Measurements from ENCODE around the gene SETDB1.
A peak's percentile ranks its signal among the peaks of the same experiment; 100 is the strongest.

Gene SETDB1

DNA sequence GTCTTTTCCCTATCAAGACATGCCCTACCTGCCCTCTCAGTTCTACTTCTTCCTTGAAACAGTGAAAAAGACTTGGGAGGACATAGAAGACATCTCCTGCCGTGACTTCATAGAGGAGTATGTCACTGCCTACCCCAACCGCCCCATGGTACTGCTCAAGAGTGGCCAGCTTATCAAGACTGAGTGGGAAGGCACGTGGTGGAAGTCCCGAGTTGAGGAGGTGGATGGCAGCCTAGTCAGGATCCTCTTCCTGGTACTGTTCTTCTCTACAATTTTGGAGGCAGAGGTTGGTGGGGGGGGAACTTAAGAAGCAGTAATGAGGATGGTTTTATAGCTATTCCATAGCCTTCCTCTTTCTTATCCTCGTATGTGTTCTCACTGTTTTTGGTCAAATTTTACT, 18.7 kb downstream of the SETDB1 start:
- DNase-seq, result no peak

- DNase-seq, result no peak
These were observed 28.5 kb downstream of the SETDB1 start for GRCh38 chr1:150954708-150955107.

- DNase-seq, result no peak
These were observed 29.1 kb downstream of the SETDB1 start for GRCh38 chr1:150955280-150955679.

DNA sequence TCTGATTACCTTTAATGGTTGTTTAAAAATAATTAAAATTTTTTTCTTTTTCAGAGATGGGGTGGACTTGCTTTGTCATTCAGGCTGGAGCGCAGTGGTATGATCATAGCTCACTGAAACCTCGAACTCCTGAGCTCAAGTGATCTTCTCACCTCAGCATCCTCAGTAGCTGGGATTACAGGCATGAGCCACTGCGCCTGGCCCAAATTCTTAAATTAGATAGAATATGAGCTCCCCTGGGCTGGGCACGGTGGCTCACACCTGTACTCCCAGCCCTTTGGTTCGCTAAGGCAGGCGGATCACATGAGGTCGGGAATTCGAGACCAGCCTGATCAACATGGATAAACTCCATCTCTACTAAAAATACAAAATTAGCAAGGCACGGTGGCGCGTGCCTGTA, 31.5 kb downstream of the SETDB1 start:
- DNase-seq, result no peak

- no peak for DNase-seq
These were observed 34.5 kb downstream of the SETDB1 start for GRCh38 chr1:150960646-150961045.

GRCh38 chr1:150961756-150962155, 35.6 kb downstream of the SETDB1 start:
- no peak for DNase-seq

DNA sequence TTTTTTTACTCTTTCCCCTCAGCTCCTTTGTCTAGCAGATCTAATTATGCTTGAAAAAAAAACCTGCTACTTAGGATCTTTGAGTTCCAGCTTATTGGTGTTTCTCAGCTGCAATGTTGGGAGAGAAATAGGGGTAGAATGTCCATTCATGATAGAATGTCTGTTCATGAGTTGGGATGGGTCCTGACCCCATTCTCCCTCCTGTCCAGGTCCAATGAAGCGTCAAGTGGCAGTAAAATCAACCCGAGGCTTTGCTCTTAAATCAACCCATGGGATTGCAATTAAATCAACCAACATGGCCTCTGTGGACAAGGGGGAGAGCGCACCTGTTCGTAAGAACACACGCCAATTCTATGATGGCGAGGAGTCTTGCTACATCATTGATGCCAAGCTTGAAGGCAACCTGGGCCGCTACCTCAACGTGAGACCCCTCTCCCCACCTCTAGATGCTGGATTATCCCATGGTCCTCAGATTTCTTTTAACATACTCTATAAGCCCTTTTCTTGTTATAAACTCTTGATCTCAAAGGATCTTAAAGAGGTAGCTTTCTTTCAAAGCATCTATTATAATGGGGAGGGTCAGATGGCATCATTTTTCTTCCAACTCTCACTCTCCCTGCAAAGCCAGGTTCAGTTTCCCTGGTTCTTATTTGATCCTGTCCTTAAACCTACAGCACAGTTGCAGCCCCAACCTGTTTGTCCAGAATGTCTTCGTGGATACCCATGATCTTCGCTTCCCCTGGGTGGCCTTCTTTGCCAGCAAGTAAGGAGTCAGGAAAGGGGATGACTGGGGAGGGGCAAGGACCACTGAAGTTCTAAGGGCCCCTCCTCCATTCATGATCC, 37.4 kb downstream of the SETDB1 start:
- DNase-seq, result no peak

DNA sequence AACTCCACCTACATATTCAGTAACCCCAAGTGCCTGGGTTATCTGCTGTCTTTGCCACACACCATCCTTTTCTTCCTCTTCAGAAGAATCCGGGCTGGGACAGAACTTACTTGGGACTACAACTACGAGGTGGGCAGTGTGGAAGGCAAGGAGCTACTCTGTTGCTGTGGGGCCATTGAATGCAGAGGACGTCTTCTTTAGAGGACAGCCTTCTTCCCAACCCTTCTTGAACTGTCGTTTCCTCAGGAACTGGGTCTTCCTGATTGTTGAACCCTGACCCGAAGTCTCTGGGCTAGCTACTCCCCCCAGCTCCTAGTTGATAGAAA, 38.0 kb downstream of the SETDB1 start:
- no peak for DNase-seq

DNA sequence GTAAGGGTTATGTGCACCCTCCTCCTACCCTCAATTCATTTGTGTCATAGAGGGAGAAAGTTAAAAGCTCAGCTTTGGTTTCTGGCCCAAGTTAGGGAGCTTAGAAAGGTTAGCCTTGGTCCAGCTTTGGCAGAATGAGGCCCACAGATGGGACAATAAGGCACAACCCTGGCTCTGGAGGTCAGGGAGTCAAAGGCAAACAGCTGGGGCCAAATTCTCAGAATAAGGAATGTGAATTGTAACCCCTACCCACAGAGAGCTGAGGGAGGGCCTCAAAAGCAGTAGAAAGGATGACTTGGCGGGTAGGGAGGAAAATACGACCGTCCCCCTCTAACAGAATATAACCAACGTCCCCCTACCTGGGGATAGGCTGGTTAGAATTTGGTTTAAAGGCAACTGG, 39.4 kb downstream of the SETDB1 start:
- DNase-seq, result no peak

GRCh38 chr1:150966011-150966410, 39.8 kb downstream of the SETDB1 start:
- no peak for DNase-seq

DNA sequence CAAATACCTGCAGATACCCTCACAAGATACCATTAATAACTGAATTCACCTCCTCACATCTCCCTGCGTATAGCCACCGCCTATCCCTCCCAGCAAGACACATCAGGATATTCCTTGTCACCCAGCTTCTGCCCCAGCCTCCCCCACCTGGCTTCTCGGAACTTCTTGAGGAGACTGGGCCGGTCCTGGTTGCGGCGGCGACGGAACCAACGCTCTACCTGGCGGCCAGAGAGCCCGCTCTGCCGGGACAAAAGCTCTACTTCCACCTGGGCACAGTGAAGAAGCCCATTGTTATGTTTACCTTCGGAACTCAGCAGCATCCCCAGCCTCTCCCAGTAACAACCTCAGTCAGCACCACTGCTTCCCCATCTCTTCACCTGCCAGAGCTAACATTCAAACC, 41.8 kb downstream of the SETDB1 start:
- DNase-seq, result no peak

GRCh38 chr1:150968491-150968890, 42.3 kb downstream of the SETDB1 start:
- no peak for DNase-seq

- no peak for DNase-seq
These were observed 43.5 kb downstream of the SETDB1 start for GRCh38 chr1:150969626-150970025.

DNA sequence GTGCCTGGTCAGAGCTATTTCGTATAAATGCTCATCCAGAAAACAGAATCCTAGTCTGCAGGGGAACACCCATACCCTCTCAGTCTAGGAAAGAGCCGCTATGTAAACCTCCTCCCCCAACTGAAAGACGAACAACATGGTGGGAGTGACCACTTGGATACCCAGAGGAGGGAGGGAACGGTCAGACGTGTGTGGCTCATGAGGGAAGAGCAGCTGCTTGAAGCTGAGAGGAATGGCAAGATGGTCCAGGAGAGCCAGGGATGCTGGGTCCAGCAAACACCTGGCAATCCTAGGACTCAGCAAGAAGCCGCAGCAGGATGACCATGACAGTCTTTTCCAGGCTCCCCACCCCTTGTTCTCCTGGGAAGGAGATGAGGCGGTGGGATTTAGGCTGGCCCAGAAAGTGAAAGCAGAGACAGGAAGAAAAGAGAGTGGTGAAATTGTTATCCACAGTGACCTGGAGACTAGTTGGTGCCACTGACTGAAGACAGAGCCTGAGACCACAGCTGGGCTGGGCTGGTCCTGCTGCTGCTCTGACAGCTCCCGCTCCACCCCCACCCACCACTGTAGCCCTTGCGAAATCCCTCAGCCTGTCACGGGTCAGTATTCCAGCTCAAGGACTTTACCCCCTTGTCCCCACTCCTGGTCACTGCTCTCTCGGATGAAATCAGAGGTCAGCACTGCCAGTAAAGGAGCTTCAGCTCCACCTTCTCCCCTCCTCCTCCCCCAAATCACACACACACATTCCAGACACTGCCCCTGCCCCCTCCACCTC, 44.8 kb downstream of the SETDB1 start:
- no peak for DNase-seq

DNA sequence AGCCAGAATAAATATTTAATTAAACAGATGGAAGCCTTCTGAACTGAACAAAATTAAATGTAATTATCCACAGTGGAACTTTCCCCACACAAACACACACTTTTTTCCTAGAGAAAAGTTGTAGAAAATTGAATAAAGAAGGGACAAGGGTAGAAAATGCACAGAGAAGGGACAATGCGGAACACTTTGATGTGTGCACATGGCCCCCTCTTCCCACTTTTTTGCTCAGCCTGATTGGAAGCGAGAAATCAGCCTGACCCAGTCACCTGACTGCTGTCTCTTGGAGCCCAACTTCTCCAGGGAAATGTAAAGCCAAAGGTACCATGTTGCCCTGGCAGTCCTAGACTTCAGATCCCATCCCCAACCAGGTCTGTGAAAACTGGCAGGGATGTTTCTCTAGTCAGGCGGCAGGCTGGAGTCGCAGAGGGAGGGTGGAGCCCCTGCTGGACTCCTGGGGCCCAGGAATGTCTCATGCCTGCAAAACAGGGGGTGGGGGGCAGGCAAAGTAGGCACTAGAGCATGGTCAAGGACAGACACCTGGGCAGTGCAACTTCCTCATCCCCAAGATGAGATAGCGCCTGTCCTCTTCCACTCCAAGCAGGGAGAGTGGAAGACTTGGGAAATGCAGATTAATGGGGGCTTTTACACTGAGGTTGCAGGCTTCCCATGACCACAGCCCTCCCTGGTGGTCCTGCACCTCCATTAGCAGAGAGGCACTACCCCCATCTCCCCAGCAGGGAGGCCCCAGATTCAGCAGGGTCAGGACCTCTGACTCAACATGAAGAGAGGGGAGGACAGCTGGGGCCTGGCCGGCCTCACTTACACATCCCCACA, 45.6 kb downstream of the SETDB1 start:
- no peak for DNase-seq

- DNase-seq, result no peak
These were observed 46.3 kb downstream of the SETDB1 start for GRCh38 chr1:150972417-150972940.

DNA sequence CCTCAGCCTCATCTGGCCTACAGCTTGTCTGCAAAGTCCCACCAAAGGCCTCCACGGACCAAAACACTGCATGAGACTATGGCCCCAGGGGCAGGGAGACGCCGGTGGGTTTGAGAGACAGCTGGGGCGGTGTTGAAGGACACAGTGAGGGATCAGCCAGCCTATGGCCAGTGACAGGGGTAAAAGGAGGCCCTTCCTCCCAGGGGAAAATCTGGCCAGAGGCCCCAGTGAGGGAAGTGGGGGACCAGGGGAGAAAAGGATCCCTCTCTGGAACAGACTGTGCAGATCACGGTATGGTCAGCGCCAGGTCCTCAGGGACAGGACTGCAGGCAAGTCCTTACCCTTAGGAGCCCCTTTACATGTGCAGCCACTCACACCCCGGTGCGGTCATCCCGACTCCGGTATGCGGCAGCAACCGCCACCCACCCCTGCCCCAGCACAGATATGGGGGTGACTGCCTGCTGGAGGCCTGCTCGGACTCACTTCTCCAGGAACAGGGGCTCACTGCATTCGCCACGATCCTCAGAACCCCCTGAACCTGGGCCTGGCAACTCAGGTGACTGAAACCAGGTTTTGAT, 47.2 kb downstream of the SETDB1 start:
- DNase-seq, result no peak

DNA sequence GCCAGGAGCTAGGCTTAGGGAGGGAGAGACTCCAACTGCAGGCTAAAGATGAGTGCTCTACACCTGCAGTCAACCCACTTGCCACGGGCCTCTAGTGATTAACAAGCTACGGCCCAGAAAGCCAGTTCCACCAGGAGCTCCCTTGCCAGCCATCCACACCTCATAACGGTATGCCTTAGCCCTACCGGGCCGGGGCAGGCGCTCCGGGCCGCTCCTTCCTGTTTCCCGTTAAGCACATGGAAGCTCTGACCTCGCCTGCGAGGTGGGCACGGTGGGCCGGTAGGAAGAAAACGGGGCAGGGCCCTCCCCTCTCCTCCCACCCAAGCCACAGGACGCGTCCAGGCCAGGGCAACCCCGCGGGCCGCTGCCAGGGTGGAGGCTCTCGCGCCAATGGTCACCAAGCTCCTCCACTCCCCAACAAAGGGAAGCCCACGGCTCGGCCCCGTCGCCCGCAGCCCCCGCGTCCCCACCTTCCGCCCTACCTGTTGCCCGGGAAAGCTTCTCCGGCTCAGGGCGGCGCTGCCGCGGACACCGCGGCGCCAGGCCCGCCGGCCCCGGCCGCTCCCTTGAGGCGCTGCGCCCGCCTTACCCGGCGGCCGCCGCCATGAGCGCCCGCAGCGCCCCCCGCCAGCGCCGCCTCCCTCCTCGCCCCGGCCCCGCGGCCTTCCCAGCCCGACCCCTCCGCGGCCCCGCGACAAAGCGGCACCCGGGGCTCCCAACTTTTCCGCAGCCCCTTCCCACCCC, 47.8 kb downstream of the SETDB1 start:
- peak; percentile 40 for DNase-seq

DNA sequence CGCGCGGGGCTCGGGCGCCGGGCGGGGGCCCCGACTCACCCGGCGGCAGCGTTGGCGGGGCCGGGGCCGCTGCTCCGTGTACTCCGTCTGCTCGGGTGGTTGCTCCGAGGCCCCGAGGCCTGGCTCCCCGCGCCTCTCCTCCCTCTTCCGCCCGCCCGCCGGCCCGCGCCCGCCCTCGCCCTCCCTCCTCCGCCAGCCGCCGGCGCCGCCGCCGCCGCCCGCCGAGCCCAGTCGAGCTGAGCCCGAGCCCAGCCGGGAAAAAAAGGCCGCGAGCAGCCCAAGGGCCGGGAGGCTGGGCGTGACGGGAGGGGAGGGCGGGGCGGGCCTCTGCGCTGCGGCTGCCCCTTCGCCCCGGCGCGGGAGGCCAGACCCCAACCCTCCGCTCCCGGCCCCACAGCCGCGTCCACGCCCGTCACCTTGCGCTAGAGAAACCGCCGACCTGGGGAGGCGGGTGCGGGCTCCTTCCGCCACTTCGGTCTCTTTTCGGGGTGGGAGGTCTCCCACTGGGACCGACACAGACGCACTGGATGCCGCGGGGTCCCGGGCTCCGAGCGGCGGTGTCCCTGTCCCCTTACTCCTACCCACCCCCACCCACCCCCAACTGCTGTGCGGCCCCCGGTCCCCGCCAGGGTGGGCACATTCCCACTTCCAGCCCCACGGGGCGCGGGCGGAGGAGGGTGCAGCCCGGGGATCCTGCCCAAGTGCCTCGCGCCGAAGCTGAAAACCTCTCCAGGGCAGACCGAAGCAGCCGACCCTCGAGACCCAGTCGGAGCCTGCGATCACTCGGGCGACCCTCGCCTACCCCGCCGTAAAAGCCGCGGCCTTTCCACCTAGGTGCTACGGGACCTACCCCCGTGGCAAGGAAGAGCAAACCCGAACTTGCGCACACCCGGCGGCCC, 48.7 kb downstream of the SETDB1 start, which contains the start of gene CERS2:
Gene CERS2, minus strand, starts transcription at position 256 of the 899 bp plus-strand sequence. CDS start 5,745 bp downstream, outside the sequence.
- peak; percentile 68 for DNase-seq

- no peak for DNase-seq
These were observed 50.2 kb downstream of the SETDB1 start for GRCh38 chr1:150976401-150976821.

All from stimulated activated CD4-positive, alpha-beta T cell treated with anti-CD3 and anti-CD28 coated beads, Interleukin-12 subunit alpha, Interleukin-12 subunit beta, amount 100 ng/mL, for 4 hours (primary cell).